Measurements from ENCODE around the gene ZNF391.
"Not testable (repeated sequence)": the region's sequence is repeated elsewhere in the genome, so short reads cannot be mapped to it uniquely, and the experiment has no call there.

ZNF391 gene

DNA sequence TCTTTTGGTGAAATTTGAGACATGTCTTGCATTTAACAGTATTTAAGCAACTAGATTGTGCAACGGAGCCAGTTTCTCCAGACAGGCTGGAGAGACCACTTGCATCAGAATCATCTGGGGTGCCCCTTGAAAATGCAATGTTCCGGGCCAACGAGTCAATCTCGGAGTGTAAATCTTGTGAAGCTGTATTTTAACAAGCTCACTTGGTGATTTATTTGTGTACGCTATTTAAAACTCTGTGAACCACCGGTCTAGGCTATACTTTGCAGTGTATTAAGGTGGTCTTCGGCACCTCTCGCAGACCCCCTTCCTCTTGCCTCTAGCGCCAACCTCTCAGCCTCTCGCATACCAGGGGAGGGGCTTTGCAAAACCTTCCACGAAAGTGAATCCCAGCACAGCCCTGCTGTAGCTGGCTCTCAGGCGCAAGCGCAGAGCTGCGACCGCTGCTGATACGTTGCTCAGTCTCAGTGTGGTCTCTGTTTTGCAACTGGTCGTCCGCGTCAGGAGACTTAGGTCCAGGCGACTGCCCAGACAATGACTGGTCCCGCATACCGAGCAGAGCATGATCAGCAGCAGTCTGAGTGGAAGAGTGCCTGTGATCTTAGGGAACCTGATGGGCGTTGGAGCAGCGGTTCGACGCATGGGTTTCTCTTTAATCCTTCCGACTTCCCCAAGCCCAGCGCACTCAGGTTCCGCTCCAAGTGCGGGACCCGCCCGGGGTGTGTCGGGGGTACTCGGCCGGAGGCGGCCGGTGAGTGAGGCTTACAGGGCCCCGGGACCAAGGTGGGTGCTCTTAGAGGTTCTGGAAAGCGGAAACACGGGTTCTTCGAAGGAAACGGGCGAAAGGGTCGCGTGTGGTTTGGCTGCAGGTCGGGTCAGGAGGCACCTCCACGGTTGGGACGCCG lies at the start of gene ZNF391:
Gene ZNF391 (plus strand): TSS at position 467 of the 905 bp plus-strand sequence. CDS start 11,612 bp downstream, outside the sequence.
- peak; percentile 65 to 70 for DNase-seq

DNA sequence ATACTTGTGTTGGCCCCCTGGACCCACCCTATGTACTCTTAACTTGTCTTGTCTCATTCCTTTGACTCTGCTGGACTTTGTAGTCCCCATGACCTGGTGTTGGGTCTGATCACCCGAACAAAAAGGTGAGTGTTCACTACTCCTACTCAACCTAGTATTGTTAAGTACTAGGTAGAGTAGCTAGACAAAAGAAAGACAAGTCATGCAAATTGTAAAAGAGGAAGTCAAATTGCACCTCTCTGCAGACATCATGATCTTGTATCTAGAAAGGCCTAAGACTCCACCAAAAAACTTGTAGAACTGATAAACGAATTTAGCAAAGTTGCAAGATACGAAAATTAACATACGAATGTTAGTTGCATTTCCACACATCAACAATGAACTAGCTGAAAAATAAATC lies 35.7 kb upstream of the ZNF391 start:
- no peak for DNase-seq

DNA sequence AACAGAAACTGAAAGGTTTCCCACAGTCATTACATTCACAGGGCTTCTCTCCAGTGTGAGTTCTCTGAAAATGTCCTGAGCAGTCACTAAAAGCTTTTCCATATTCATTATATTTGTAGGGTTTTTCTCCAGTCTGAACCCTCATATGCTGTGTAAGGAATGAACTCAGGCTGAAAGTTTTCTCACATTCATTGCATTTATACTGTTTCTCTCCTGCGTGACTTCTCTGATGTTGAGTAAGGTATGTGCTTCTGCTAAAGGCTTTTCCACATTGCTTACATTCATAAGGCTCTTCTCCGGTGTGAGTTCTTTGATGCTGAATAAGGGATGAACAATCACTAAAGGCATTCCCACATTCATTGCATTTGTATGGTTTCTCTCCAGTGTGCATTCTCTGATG lies 29.8 kb upstream of the ZNF391 start:
- no peak for DNase-seq

DNA sequence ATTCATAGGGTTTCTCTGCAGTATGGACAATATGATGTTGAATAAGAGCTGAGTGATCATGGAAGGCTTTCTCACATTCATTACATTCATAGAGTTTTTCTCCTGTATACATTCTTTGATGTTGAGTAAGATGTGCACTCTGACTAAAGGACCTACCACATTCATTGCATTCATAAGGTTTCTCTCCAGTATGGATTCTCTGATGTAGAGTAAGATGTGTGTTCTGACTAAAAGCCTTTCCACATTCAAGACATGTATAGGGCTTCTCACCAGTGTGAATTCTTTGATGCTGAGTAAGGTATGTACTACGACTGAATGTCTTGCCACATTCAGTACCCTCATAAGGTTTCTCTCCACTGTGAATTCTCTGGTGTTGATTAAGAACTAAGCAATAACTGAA lies 29.3 kb upstream of the ZNF391 start:
- DNase-seq, result no peak

DNA sequence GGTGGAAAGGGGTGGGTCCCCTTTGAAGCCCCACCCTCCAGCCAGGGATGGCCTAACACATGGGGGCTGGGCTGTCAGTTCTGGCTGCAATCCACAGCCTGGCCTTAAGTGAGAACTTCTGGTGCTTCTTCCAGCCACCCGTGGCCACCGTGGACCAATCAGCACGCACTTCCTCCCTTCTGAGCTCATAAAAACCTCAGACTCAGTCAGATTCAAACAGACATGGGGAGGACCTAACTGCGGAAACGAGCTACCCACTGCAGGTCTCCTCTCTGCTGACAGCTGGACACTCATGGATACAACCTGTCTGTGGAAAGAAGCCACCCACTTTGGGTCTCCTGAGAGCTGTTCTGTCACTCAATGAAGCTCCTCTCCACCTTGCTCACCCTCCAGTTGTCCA lies 20.4 kb upstream of the ZNF391 start:
- no peak for DNase-seq

DNA sequence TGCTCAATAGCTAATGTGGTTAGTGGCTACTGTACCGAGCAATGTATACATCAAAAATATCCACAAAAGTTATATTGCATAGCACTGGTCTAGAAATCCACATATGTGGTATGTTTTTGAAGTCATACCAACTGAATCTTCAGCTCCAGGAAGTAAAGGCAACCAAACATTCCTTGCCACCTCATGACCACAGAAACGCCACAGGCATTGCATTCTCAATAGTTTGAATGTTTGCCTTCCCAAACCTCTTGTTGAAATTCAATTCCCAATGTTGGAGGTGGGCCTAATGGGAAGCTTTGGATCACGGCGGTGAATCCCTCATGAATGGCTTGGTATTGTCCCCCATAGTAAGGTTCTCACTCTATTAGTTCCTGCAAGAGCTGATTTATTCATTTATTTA lies 18.2 kb upstream of the ZNF391 start:
- DNase-seq, result no peak

DNA sequence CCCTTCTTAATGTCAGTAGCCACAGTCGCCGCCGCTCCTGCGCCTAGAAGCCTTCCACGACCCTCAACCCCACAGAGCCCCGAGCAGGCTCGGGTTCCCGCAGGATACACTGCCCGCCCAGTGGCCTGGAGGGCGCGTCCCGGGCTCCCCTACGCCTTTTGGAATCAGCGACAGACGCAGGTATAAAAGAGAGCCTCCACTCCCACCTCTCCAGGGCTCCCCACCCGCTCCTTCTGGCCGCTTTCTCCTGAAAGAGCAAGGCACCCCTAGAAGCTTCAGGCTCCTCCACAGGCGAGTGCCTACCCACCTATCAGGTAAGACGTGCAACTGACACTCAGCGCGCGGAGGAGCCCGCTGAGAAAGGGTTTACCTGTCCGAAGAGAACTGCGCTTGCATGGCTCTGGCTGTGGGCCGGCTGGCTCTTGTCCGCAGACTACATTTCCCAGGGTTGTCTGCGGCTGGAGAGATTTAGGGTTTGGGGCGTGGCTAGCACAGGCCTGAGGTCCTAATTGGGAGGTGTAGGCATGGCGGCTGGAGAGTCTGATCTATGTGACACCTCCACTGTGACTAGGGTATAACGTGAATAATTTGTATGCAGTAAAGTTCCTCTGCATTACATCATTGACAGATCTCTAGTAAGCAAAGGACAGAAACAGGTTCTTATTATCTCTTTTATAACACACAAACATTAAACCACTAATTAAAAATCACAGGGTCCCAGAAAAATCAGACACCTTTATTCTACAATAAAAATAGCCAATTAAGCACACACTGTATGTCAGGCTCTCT lies 13.5 kb upstream of the ZNF391 start:
- peak; percentile 61 to 75 for DNase-seq

DNA sequence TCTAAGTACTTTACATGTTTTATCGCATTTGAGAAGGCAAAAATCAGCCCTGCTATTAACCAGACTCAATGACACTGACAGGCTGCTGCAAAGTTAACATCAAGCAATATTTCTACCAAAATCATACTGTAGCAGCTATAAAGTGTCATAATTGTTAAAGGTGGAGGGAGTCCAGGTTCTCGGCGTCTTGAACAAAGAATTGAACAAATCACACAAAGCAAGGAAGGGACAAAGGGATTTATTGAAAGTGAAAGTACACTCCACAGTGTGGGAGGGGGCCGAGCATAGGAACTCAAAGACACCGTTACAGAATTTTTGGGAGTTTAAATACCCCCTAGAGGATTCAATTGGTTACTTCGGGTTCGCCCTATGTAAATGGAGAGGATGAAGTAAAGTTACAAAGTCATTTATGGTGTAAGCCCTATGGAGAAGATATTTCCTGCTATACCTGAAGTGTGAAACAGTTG lies 12.9 kb upstream of the ZNF391 start:
- no peak for DNase-seq

DNA sequence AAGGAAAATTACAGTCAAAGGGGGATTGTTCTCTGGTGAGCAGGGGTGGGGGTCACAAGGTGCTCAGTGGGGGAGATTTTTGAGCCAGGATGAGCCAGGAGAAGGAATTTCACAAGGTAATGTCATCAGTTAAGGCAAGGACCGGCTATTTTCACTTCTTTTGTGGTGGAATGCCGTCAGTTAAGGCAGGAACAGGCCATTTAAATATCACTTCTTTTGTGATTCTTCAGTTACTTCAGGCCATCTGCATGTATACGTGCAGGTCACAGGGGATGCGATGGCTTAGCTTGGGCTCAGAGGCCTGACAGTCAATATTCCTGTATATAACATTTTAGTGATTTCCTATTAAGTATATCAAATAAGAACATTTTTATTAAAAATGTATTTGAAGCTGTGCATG lies 10.2 kb upstream of the ZNF391 start:
- DNase-seq, result not testable (repeated sequence)

DNA sequence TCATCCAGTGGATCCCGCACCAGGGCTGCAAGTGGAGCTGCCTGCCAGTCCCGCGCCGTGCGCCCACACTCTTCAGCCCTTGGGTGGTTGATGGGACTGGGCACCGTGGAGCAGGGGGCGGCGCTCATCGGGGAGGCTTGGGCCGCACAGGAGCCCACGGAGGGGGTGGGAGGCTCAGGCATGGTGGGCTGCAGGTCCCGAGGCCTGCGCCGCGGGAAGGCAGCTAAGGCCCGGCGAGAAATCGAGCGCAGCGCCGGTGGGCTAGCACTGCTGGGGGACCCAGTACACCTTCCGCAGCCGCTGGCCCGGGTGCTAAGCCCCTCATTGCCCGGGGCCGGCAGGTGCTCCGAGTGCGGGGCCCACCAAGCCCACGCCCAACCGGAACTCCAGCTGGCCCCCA lies 7.6 kb upstream of the ZNF391 start:
- DNase-seq, result not testable (repeated sequence)

DNA sequence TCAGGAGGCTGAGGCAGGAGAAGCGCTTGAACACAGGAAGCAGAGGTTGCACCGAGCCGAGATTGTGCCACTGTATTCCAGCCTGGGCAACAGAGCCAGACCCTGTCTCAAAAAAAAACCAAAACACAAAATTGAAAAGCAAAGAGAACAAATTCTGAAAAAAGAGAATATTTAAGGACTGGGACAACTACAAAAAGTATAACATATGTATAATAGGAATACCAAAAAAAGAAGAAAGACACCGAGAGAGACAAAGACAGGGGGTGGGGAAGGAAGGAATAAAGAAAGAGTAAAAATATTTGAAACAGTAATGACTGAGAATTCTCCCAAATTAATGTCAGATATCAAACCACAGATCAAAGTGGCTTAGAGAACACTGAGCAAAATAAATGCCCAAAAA lies 5.5 kb upstream of the ZNF391 start:
- DNase-seq, result no peak

DNA sequence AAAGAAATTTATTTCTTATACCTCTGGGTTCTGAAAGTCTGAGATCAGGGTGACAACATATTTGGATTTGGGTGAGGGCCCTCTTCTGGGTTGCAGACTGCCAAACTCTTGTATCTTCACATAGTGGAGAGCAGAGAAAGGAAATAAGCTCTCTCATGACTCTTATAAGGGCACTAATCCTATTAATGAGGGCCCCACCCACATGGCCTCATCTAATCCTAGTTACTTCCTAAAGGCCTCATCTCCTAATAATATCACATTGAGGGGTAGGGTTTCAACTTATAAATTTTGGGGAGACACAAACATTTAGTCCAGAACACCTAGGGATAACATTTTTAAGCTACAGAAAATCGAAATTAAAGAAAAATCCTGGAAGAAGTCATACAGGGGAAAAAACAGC lies 5.1 kb upstream of the ZNF391 start:
- DNase-seq, result no peak

DNA sequence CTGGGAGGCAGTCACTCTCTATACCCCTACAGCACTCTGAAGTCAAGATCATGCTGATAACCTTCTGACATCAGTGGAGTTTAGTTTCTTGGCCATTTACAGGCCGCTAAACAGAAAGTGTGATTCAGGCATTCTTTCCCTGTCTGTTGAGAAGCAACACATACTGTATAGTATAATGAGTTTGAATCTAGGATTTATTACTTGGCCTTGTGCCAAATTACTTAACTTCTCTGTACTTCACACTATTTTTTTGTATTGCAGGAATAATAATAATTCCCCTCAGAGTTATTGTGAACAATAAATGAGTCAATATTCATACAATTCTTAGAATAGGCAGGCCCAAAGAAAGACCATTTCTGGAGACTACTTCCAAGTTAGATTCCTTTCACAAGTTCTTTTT lies 4.1 kb downstream of the ZNF391 start:
- DNase-seq, result no peak

DNA sequence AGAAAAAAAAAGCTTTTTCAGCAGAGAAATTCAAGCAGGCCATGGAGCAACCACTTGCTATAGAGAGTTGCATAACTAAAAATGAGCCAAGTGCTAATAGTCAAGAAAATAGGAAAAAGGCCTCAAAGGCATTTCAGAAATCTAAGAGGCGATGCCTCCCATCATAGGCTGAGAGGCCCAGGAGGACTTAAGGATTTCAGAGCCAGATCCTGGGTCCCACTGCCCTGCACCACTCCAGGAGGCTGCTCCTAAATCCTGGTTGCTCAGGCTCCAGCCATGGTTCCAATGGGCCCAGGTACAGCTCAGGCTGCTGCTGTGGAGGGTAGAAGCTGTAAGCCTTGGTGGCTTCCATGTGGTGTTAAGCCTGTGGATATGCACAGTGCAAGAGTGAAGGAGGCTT lies 5.5 kb downstream of the ZNF391 start:
- no peak for DNase-seq

DNA sequence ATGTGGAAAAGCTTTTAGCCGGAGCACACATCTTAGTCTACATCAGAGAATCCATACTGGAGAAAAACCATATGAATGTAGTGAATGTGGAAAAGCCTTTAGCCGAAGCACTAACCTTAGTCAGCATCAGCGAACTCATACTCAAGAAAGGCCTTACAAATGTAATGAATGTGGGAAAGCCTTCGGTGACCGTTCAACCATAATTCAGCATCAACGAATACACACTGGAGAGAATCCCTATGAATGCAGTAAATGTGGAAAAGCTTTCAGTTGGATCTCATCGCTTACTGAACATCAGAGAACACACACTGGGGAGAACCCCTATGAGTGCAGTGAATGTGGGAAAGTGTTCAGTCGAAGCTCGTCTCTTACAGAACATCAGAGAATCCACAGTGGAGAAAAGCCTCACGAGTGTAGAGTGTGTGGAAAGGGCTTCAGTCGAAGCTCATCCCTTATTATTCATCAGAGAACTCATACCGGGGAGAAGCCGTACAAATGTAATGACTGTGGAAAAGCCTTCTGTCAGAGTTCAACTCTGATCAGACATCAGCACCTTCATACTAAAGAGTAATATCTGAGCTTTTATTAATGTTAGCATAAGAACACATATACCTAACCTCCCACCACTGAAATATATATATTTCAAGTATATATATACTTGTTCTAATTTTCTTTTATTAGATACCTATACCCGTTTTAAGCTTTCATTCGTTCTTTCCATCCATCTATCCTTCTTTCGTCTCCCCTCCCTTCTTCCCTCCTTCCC lies 12.5 kb downstream of the ZNF391 start:
- DNase-seq, result no peak

DNA sequence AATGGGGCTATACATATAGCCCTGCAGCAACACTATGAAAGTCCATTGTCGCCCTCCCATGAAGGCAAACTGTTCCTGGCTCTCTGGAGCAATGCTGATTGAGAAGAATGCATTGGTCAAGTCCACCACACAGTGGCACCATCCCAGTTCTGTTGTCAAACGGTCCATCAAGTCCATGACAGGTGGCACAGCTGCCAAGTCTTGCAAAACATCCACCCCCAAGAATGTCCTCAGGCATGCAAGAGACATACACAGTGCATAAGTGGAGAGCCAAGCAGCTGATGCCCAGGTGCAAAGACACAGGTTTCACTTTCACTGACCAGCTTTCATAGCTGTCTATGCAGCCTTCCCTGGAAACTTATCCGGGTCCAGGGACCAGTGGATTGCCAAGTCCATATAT lies 17.5 kb downstream of the ZNF391 start:
- DNase-seq, result no peak

DNA sequence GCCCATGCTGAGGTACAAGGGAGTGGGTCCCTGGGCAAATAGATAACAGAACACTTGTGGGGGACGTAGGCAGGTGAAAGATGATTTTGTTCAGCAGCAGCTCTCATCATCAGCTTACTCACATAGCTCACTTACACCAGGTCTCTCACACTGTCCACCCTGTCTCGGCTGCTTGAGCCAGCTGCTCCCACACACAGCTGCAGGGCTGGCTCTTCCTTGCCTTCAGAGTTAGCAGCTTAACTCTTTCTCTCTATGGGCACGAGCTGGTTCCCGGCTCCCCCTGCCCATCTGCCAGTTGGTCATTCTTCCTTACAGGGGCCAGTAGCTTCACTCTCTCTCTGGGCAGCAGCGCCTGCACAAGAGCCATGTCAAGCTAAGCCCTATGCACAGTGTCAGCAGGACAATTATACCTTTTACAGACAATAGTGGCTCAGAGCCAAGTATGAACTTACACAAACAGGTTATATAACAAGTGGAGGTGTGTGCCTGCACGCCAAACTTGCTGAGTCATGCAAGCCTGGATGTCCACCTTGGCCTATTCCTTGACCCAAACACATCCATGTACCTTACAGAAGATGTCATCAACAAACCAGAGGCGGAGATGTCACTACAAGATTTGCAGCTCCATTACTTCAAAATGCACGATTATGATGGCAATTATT lies 18.7 kb downstream of the ZNF391 start:
- DNase-seq, result no peak

DNA sequence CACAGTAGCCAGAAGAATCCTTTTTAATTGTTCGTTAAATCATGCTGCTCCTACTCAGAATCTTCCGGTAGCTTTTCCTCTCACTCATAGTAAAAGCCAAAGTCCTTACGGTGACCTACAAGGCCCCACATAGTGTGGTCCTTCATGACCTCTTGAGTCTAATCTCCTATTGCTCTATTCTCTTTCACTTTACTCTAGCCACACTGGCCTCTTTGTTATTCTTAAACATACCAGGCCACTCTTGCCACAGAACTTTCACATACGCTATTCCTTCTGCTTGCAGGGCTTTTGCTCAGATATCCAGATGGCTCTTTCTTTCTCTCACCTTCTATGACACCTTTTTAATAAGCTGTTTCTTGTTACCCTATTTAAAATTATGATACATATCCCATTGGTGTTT lies 25.7 kb downstream of the ZNF391 start:
- no peak for DNase-seq

DNA sequence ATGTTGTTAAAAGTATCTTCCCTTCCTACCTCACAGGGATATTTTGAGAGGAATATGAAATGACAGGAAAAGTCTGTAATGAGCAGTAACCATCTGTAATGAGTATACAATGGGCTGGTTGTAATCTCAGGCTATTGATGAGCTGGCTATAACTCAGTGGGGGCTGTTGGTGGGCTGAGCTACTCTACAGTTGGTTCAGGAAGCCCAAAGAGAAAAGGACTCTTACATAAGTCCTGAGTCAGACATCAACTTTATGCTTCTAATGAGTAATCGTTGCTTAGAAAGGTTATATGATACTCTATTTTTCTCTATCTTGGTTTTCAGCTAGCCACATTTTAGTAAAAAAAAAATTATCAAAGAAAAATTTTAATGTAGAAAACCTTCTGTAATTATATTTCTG lies 26.4 kb downstream of the ZNF391 start:
- no peak for DNase-seq

DNA sequence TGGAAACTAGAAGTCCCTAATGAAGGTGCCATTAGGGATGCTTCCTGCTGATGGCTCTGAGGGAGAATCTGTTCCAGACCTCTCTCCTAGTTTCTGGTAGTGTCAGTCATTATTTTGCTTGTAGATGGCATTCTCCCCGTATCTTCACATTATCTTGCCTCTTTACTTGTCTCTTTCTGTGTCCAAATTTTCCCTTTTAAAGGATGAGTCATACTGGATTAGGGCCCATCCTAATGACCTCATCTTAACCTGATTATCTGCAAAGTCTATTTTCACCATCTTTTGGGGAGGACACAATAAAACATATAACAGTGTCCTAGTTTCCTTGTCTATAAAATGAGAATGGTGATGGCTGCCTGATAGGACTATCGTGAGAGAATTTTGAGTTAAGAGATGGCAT lies 27.3 kb downstream of the ZNF391 start:
- no peak for DNase-seq

DNA sequence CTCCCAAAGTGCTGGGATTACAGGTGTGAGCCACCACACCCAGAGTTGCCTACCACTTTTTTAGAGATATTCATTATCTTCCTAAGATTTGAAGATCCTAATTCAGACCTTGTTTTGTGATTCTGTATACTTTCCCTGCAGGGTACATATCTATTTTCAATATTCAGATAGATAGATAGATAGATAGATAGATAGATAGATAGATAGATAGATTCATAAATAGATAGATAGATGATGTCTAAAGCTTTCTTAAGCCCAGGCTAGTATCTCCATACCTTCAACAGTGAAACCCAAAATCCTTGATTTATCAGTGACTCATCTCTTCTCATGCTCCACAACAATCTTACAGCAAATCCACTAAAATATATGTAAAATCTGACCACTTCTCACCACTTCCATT lies 30.8 kb downstream of the ZNF391 start:
- no peak for DNase-seq

DNA sequence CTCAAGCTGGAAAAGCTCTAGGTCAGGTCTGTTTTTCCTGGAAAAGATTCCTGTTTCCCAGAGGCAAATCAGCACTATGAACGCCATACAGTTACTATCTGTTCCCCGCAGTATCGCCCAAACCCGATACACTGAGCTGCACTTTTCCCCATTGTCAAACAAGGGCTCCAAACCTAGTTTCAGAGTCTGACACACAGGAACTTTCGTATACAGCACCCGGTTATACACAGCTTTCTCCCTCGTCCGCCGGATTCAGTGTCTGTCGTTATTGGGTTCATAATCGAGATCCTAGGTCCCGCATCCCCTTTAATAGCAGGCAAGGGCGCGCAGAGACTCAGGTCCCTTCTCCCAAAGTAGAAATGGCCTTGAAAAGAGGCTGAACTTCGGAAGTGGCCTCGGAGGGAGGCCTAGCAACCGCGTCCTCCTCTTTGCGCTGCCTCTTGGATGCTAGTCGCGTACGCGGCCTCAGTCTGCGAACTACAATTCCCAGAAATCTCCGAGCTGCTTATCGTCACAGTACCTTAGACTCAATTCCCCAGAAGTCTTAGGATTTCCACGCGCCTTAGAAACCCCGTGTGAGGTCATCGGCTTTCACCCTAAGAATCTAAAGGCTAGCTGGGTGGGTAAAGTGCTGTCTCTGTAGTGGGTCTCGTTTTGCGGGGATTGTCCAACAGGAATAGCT lies 34.2 kb downstream of the ZNF391 start:
- no peak for DNase-seq
